ENCODE data around the gene DGCR8.

DGCR8 gene

DNA sequence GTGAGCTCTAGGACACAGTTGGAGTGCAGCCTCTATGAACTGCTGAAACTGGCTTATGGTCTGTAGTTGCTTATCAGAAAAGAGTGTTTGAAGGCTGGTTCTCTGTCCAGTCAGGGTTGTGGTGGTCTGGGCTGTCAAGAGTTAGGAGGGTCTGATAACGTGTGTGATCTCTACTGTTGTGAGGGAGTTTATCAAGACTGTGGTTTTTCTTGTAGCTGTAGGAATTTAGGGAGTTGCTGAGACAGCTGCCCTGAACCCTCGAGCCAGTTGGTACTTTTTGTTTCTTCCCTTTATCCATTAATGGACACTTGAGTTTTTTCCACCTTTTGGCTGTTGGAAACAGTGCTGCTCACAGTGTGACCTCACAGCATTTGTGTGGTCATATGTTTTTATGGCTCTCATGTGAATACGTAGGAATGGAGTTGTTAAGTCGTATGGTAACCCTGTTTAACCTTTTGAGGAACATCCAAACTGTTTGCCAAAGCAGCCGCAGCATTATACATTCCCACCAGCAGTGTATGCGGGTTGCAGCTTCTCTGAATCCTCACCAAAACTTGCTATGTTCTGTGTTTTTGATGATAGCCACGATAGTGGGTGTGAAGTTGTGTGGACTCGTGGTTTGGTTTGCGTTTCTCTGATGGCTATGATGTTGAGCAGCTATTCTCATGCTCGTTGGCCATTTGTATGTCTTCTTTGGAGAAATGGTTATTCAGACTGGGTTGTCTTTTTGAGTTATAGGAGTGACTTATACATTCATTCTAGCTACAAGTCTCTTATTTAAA lies 20.9 kb upstream of the DGCR8 start:
- Histone ChIP-seq H3K27ac (no peak overlapping the region), H3K4me2 (no peak overlapping the region), H3K9me3 (replicated peaks in 1 of 11) (no peaks in the 10 kb centered on the region), H3K4me1 (peaks cover under 1 to 51% (median 33%) of the 10 kb centered on the region in 10 experiments; a peak in 19 of 20 replicates), H4K20me1 (peaks cover 0 to 97% (median 4%) of the 10 kb centered on the region in 11 experiments; a peak in 6 of 22 replicates), H3K4me3 (no peak overlapping the region), H3K27me3 (no peaks in the 10 kb centered on the region), H3K36me3 (peaks cover 45 to 100% (median 89%) of the 10 kb centered on the region in 11 experiments), H3K9ac (no peak overlapping the region)
- TF ChIP-seq Cebpa-rat (IDR thresholded peaks at IDR 0.05), result no peak

DNA sequence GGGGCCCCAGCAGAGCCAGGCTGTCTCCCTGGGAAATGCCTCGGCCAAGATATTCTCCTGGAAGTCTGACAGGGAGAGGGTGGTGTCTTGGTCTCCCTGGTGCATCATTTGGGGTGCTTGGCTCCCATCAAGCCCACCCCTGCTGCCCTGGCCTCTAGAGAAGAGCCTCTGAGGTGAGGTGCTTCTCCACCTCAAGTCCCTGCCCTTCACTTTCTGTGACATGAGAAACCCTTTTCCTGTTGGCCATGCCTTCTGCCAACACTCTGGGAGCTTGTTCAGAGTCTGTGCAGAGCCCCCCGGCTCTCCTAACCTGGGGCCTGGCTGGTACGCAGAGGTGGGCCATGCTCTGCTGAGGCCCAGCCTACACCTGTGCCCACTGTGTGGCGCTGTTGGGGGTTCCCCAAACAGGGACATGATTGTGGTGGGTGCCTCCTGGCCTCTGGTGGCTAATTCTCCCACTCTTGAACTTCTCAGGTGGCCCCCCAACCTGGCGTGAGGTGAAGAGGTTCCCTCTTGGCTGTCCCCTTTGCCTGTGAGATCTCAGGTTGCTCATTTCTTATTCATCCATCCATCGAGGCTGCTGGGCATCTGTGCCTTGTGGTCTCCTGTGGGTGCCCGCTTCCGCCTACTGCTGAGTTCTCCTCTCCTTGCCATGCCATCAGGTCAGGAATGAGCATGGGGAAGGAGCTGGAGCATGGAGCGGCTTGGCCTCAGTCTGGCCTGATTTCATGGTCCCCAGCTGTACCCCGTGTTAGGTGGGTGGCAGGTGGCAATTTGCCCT lies 19.2 kb upstream of the DGCR8 start:
- H3K9me3 ChIP-seq (replicated peaks in 1 of 11), result no peaks in the 10 kb centered on the region
- no peak overlapping the region for H3K4me3 ChIP-seq
- H3K27ac ChIP-seq, result no peak overlapping the region
- H3K27me3 ChIP-seq, result no peaks in the 10 kb centered on the region
- TF ChIP-seq Cebpa-rat (IDR thresholded peaks at IDR 0.05), result no peak
- H3K9ac ChIP-seq, result no peak overlapping the region
- H4K20me1 ChIP-seq, result peaks cover 0 to 82% (median 4%) of the 10 kb centered on the region in 11 experiments; a peak in 5 of 22 replicates
- no peak overlapping the region for H3K4me2 ChIP-seq
- peaks cover 45 to 99% (median 88%) of the 10 kb centered on the region in 11 experiments for H3K36me3 ChIP-seq
- H3K4me1 ChIP-seq, result peaks cover 0 to 34% (median 16%) of the 10 kb centered on the region in 10 experiments; a peak in 18 of 20 replicates

DNA sequence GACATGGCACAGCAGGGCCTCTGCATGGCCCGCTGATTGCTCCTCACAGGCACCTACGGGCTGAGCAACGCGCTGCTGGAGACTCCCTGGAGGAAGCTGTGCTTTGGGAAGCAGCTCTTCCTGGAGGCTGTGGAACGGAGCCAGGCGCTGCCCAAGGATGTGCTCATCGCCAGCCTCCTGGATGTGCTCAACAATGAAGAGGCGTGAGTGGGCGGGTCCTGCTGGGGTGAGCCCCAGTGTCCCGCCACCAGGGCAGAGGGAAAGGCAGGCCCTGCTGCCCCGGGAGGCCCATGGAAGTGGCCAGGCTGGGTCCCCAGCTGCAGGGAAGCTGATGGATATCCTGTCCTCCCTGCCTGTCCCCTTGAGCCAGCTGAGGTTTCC lies 18.6 kb upstream of the DGCR8 start:
- peaks cover 45 to 99% (median 82%) of the 10 kb centered on the region in 11 experiments for H3K36me3 ChIP-seq
- H3K4me1 ChIP-seq, result peaks cover 0 to 28% (median 10%) of the 10 kb centered on the region in 10 experiments; a peak in 17 of 20 replicates
- H3K27me3 ChIP-seq, result no peaks in the 10 kb centered on the region
- no peak overlapping the region for H3K4me3 ChIP-seq
- H3K9ac ChIP-seq, result no peak overlapping the region
- no peak for TF ChIP-seq Cebpa-rat (IDR thresholded peaks at IDR 0.05)
- H4K20me1 ChIP-seq, result peaks cover 0 to 79% (median 4%) of the 10 kb centered on the region in 11 experiments; a peak in 5 of 22 replicates
- H3K27ac ChIP-seq, result 0 out of 22 replicates have a peak overlapping the region, but pooled peaks of 1 of the 11 experiments have one; percentile 19
- H3K4me2 ChIP-seq, result no peak overlapping the region
- no peaks in the 10 kb centered on the region for H3K9me3 ChIP-seq (replicated peaks in 1 of 11)

DNA sequence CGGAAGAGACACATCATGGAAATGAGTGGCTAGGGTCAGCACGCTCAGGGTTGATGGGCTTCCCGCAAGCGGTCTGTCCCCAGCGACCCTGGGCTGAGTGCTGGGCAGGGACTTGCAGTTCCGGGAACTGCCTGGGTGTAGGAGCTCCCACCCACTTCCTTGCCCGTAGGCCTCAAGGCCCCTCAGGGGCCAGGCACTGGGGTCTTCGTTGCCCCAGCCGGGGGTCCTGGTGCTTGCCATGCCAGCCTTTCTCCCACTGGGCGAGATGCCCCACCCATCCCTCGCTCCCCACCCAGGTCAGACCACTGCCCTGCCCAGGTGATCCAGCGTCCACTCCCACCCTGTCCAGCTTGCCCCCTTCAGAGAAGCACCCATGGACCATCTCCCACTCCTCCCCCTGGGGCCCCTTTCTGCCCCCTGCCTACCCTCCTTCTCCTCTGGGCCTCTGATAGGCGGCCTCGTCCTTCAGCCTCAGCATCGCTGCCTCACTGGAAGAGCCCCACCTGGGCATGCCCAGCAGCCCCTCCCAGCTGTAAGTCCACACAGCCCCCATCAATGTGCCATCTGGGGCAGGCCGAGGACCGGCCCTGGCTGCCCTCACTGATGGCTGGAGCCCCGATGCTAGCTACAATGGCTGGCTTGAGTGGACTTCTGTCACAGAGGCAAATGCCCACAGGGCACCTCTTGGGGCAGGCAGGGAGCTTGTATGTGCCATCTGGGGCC lies 17.8 kb upstream of the DGCR8 start:
- peaks cover 45 to 92% (median 75%) of the 10 kb centered on the region in 11 experiments for H3K36me3 ChIP-seq
- no peaks in the 10 kb centered on the region for H3K9me3 ChIP-seq (replicated peaks in 1 of 11)
- H4K20me1 ChIP-seq, result peaks cover 0 to 71% (median 4%) of the 10 kb centered on the region in 11 experiments; a peak in 5 of 22 replicates
- H3K4me3 ChIP-seq, result no peak overlapping the region
- no peak overlapping the region for H3K27ac ChIP-seq
- no peaks in the 10 kb centered on the region for H3K27me3 ChIP-seq
- H3K4me1 ChIP-seq, result peaks cover 0 to 21% (median 5%) of the 10 kb centered on the region in 10 experiments; a peak in 10 of 20 replicates
- TF ChIP-seq Cebpa-rat (IDR thresholded peaks at IDR 0.05), result no peak
- no peak overlapping the region for H3K4me2 ChIP-seq
- no peak overlapping the region for H3K9ac ChIP-seq

DNA sequence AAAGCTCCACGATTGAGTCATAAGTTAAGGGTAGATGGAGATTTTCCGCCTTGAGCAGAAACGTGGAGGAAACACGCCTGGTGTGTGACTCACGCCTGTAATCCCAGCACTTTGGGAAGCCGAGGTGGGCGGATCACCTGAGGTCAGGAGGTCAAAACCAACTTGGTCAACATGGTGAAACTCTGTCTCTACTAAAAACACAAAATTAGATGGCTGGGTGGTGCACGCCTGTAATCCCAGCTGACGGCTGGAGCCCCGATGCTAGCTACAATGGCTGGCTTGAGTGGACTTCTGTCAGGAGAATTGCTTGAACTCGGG lies 17.3 kb upstream of the DGCR8 start:
- H3K9ac ChIP-seq, result no peak overlapping the region
- peaks cover 0 to 66% (median 4%) of the 10 kb centered on the region in 11 experiments; a peak in 5 of 22 replicates for H4K20me1 ChIP-seq
- H3K9me3 ChIP-seq (replicated peaks in 1 of 11), result no peaks in the 10 kb centered on the region
- H3K36me3 ChIP-seq, result peaks cover 41 to 86% (median 70%) of the 10 kb centered on the region in 11 experiments
- H3K4me2 ChIP-seq, result no peak overlapping the region
- H3K4me1 ChIP-seq, result peaks cover 0 to 16% (median under 1%) of the 10 kb centered on the region in 10 experiments; a peak in 8 of 20 replicates
- no peaks in the 10 kb centered on the region for H3K27me3 ChIP-seq
- H3K4me3 ChIP-seq, result no peak overlapping the region
- no peak overlapping the region for H3K27ac ChIP-seq
- no peak for TF ChIP-seq Cebpa-rat (IDR thresholded peaks at IDR 0.05)

DNA sequence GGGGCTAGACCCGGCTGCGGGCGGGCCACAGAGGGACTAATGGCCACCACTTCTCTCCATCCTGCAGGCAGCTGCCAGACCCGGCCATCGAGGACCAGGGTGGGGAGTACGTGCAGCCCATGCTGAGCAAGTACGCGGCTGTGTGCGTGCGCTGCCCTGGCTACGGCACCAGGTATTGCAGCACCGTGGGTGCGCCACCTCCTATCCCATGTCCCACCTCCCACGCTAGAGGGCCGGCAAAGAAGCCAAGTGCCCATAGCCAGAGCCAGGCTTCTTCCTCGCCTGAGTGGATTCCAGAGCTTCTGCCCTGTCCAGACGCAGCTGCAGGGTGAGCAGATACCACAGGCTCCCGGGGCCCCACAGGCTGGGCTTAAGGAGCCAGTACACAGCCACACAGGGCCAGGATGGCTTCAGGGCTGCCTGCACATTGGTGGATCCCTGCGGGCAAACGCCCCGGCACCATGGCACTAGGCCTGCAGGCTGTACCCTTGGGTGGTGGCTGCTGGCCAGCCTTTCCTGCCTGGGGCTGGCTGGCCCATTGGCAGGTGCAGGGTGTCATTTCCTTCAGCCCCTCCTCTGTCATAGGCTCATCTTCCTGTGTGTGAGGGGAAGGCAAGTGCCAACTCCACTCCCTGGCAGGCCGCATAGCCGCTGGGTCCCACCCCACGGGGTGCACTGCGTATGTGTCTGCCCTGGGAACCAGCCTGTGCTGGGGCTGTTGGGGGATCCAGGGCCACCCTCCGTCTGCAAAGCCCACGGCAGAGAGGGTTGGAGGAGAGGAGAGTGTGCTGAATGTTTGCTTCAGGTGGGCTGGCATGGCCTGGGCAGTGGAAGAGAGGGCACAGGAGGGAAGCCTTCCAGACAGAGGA lies 16.5 kb upstream of the DGCR8 start:
- TF ChIP-seq Cebpa-rat (IDR thresholded peaks at IDR 0.05), result no peak
- H4K20me1 ChIP-seq, result peaks cover 0 to 59% (median 4%) of the 10 kb centered on the region in 11 experiments; a peak in 5 of 22 replicates

DNA sequence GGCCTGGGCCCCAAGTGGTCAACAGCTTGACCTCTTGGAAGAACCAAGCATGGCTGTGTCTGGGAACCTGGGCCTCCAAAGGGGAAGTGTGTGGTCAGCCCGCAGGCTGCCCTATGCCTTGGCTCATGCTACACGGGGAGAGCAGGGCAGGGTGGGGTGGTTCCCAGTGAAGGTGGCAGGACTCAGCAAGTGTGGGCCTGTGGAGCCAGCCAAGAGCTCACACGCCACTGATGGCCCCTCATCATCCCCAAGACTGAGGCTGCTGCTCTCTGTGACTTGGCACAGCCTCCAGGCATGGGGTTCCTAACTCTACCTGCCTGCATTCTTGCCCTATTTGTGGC lies 15.9 kb upstream of the DGCR8 start:
- no peak overlapping the region for H3K9ac ChIP-seq
- H3K27me3 ChIP-seq, result no peaks in the 10 kb centered on the region
- peaks cover 37 to 73% (median 56%) of the 10 kb centered on the region in 11 experiments for H3K36me3 ChIP-seq
- peaks cover 0 to 18% (median 3%) of the 10 kb centered on the region in 10 experiments; a peak in 7 of 20 replicates for H3K4me1 ChIP-seq
- no peak overlapping the region for H3K4me2 ChIP-seq
- no peak overlapping the region for H3K4me3 ChIP-seq
- no peaks in the 10 kb centered on the region for H3K9me3 ChIP-seq (replicated peaks in 1 of 11)
- 0 out of 22 replicates have a peak overlapping the region, but pooled peaks of 1 of the 11 experiments have one; percentile 9 for H3K27ac ChIP-seq
- no peak for TF ChIP-seq Cebpa-rat (IDR thresholded peaks at IDR 0.05)
- peaks cover 0 to 53% (median 4%) of the 10 kb centered on the region in 11 experiments; a peak in 5 of 22 replicates for H4K20me1 ChIP-seq

More for the DNA sequence above, 16.5 kb upstream of the DGCR8 start:
- Histone ChIP-seq H3K27ac (0 out of 22 replicates have a peak overlapping the region, but pooled peaks of 1 of the 11 experiments have one; percentile 9), H3K4me1 (peaks cover 0 to 16% (median 0%) of the 10 kb centered on the region in 10 experiments; a peak in 5 of 20 replicates), H3K4me3 (no peak overlapping the region), H3K9me3 (replicated peaks in 1 of 11) (no peaks in the 10 kb centered on the region), H3K4me2 (no peak overlapping the region), H3K9ac (0 out of 22 replicates have a peak overlapping the region, but pooled peaks of 1 of the 11 experiments have one; percentile 1), H3K27me3 (no peaks in the 10 kb centered on the region), H3K36me3 (peaks cover 37 to 79% (median 62%) of the 10 kb centered on the region in 11 experiments)
